ENCODE data around the gene POC1A.

The POC1A gene

GRCh38 chr3:52154135-52155094 lies at the start of gene POC1A:
TSS of gene POC1A (minus strand) at chr3:52154423. CDS start at chr3:52154372, 51 bp downstream.
- DNase-seq (ENCODE audit: extremely low read depth in 1 of 2, low read depth in 1 of 2), result peak; percentile 77 to 94

GRCh38 chr3:52203701-52204100 lies 49.5 kb upstream of the POC1A start:
- DNase-seq (ENCODE audit: extremely low read depth in 1 of 2, low read depth in 1 of 2), result no peak

- no peak for DNase-seq (ENCODE audit: extremely low read depth in 1 of 2, low read depth in 1 of 2)
Measured at GRCh38 chr3:52202384-52203077, 48.3 kb upstream of the POC1A start.

GRCh38 chr3:52200981-52201679 lies 46.9 kb upstream of the POC1A start:
- DNase-seq (ENCODE audit: extremely low read depth in 1 of 2, low read depth in 1 of 2), result no peak

- DNase-seq (ENCODE audit: extremely low read depth in 1 of 2, low read depth in 1 of 2), result no peak
Measured at GRCh38 chr3:52198643-52199608, 44.7 kb upstream of the POC1A start.

DNA sequence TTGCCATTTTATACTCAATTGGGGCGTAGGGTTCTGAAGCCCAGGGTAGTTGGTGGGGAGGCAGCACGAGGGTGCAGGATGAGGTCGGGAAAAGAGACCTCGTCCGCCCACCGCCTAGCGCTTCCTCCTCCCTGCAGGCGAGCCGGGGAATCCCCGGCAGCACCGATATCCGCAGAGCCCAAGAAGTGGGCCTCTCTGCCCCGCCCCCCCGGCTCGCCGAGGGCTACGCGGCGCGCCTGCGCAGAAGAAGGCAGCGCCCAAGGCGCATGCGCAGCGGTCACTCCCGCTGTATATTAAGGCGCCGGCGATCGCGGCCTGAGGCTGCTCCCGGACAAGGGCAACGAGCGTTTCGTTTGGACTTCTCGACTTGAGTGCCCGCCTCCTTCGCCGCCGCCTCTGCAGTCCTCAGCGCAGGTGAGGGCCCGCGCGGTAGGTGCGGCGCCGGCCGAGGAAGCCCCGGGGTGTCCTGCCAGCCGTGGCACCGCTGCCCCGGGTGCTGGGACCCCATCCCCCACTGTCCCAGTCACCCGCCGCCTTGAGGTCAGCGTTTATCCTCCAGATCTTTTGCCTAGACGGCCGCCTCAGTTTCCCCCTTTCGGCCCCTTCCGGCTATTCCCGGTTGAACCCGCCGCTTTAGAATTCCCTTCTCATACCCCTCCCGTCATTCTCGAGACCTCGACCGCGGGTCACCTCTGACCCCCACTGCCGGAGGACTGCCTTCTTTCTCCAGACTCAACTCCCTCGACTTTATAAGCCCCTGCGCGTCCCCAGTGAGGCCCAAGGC lies 43.8 kb upstream of the POC1A start, which contains the start of gene ALAS1:
Gene ALAS1 (plus strand): TSS at position 319 of the 784 bp plus-strand sequence. CDS start 1,082 bp downstream, outside the sequence.
- peak; percentile 88 to 92 for DNase-seq (ENCODE audit: extremely low read depth in 1 of 2, low read depth in 1 of 2)

- no peak for DNase-seq (ENCODE audit: extremely low read depth in 1 of 2, low read depth in 1 of 2)
Measured at GRCh38 chr3:52197499-52197841, 43.2 kb upstream of the POC1A start.

GRCh38 chr3:52196977-52197376 lies 42.8 kb upstream of the POC1A start:
- DNase-seq (ENCODE audit: extremely low read depth in 1 of 2, low read depth in 1 of 2), result no peak

DNA sequence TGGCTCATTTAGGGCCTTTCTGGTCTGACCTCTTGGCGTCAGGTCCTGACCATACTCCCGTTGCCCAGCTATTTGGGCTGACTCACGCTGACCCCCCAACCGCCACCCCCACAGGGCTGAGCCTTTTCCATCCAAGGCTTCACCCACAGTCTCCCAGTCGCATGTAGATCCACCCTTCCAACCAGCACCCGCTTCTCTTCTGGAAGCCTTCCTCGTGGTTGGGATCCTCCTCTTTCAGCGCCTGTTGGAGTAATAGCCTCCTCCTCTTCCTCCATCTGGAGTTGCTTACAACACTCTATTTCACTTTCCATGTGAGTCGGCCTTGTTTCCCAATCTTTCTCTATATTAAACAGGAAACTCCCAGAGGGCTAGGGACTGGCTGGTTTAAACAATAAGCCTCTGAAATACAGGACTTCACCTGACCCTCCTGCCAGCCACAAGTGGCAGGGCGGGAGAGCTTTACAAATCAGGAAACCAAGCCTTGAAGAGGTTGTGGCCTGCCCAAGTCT lies 41.7 kb upstream of the POC1A start:
- no peak for DNase-seq (ENCODE audit: extremely low read depth in 1 of 2, low read depth in 1 of 2)

GRCh38 chr3:52195291-52195597 lies 41.0 kb upstream of the POC1A start:
- no peak for DNase-seq (ENCODE audit: extremely low read depth in 1 of 2, low read depth in 1 of 2)

DNA sequence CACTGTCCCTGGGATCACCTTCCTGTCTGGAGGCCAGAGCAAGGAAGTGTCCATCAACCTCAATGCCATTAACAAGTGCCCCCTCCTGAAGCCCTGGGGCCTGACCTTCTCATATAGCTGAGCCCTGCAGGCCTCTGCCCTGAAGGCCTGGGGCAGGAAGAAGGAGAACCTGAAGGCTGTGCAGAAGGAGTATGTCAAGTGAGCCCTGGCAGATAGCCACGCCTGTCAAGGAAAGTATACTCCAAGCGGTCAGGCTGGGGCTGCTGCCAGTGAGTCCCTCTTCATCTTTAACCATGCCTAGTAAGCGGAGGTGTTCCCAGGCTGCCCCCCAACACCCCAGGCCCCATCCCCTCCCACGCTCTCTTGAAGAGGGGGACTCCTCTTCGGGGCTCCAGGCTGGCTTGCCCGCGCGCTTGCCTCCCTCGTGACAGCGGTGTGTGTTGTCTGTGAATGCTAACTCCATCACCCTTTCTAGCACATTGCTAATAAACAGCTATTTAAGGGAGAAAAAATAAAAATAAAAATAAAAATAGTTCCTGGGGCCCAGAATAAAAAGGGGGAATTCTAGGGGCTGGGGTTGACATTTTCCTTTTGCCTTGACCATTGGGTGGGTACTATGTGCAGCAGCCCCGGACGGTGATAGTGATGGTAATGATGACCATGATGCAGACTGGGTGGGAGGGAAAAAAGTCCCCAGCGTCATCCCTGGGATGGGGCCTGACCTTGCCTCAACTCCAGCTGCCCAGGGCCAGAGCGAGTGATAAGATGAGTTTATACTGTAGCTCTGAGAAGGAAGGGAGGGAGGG lies 40.5 kb upstream of the POC1A start:
- DNase-seq (ENCODE audit: extremely low read depth in 1 of 2, low read depth in 1 of 2), result no peak

- DNase-seq (ENCODE audit: extremely low read depth in 1 of 2, low read depth in 1 of 2), result no peak
Measured at GRCh38 chr3:52193065-52193464, 38.8 kb upstream of the POC1A start.

GRCh38 chr3:52191663-52192062 lies 37.4 kb upstream of the POC1A start:
- DNase-seq (ENCODE audit: extremely low read depth in 1 of 2, low read depth in 1 of 2), result no peak

GRCh38 chr3:52190294-52191074 lies 36.3 kb upstream of the POC1A start:
- no peak for DNase-seq (ENCODE audit: extremely low read depth in 1 of 2, low read depth in 1 of 2)

DNA sequence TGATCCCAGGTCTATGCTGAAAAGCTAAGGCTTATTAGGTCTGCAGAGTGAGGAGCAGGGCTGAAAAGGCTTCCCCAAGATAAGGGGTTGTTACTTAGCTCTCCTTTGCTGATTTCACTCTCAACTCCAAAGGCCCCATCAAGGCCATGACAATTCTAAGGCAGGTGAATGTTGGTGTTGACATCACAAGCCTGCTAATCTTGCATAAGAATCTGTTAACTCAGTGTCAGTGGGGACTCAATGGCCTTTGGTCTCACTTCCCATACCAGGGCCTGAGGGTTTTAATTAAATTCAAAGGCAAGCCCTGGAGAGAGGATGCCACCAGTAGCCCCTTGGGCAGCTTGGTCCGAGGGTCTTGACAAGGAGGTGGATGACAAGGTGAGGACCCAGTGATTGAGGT lies 34.3 kb upstream of the POC1A start:
- DNase-seq (ENCODE audit: extremely low read depth in 1 of 2, low read depth in 1 of 2), result no peak

- no peak for DNase-seq (ENCODE audit: extremely low read depth in 1 of 2, low read depth in 1 of 2)
Measured at GRCh38 chr3:52186729-52187128, 32.5 kb upstream of the POC1A start.

DNA sequence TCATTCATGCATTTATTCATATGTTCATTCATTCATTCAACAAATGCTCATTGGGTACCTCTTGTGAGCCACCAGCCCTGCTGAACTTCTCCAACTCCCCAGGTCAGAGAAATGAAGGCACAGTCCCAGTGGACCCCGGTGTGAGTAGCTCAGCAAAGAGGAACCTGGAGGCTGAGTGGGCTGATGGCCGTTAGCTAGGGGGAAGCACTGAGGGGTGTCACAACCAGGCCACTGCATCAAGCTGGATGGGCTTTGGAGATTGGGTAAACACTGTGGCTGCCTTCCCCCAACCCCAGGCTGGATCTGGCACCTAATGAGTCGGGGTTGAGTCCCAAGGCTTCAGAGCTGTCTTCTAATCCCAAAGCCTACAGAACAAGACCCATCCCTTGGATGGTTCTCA lies 31.6 kb upstream of the POC1A start:
- no peak for DNase-seq (ENCODE audit: extremely low read depth in 1 of 2, low read depth in 1 of 2)

DNA sequence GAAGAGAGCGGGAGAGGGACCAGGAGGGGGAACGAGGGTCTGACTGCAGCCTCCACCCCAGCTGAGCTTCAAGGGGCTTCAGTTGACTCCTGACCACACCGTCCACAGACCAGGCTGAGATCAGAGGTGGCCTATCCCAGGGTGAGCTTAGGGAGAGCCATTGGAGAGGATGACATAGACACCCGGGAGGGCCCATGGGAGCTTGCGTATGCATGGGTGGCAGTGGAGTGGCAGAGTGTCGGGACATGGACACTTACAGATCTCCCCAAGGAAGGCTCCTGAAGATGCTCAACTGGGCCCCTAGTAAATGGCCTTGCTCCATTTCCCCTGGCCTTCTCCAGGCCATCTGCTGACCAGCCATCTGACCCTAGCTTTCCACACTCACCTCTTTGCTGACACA lies 31.1 kb upstream of the POC1A start:
- DNase-seq (ENCODE audit: extremely low read depth in 1 of 2, low read depth in 1 of 2), result no peak
